Caco-2 (cell line): ENCODE measurements around the gene RHOH. TPM values are rescaled to one million over a fixed set of nuclear protein-coding genes. Genes with fewer than 3 reads are reported as not detected.

Experiments used
- BruUV-seq: library from RNA; stranded (reverse); fragments of 400-500 nt; replicated peaks from 2 replicates; lab custom pipeline; 2021; lab: Mats Ljungman, UMichigan
- CTCF ChIA-PET: fragments of 300-600 bp; sonication (Branson Sonifier 250); formaldehyde crosslinking; loops from one replicate; lab custom pipeline; 2022; ENCODE audit warnings: antibody characterized with exemption; lab: Charles Lee
- POLR2A ChIA-PET: fragments of 300-600 bp; sonication (Branson Sonifier 250); formaldehyde crosslinking; loops from one replicate; lab custom pipeline; 2022; ENCODE audit warnings: antibody characterized with exemption; lab: Charles Lee
- DNase-seq, 2 experiments: peaks; one replicate each; pipeline versions ENCODE4 v3.0.0 to v3.0.0-alpha.2; 2020 to 2022
- H3K27me3 ChIP-seq: replicated peaks from 2 replicates; pipeline ENCODE4 v1.6.0; 2011; ENCODE audit warnings: low read length; ENCODE audit not compliant: control insufficient read depth, insufficient read depth
- H3K36me3 ChIP-seq: 2 replicates; pipeline ENCODE4 v1.5.1; 2011; ENCODE audit warnings: low read length; ENCODE audit not compliant: control insufficient read depth, insufficient read depth
- H3K4me1 ChIP-seq: fragments of 250-450 bp; sonication (Bioruptor Pico); 2 replicates; pipeline ENCODE4 v1.5.1; 2020; ENCODE audit warnings: mild to moderate bottlenecking
- H3K4me3 ChIP-seq: 2 replicates; pipeline ENCODE4 v1.5.1; 2011; ENCODE audit warnings: low read depth, mild to moderate bottlenecking, control low read depth, low read length
- H3K9me3 ChIP-seq: fragments of 250-450 bp; sonication (Bioruptor Pico); 2 replicates; pipeline ENCODE4 v1.5.1; 2020; ENCODE audit warnings: mild to moderate bottlenecking, moderate library complexity
- H3K27ac Mint-ChIP-seq: one replicate; pipeline ENCODE4 v1.8.0; 2022; ENCODE audit warnings: mixed read lengths; ENCODE audit not compliant: unreplicated experiment
- H3K27me3 Mint-ChIP-seq: one replicate; pipeline ENCODE4 v1.8.0; 2022; ENCODE audit warnings: mixed read lengths; ENCODE audit not compliant: insufficient read depth, unreplicated experiment
- H3K36me3 Mint-ChIP-seq: one replicate; pipeline ENCODE4 v1.8.0; 2022; ENCODE audit warnings: mild to moderate bottlenecking, mixed read lengths; ENCODE audit not compliant: insufficient read depth, unreplicated experiment
- H3K4me1 Mint-ChIP-seq: one replicate; pipeline ENCODE4 v1.8.0; 2022; ENCODE audit warnings: low read depth, mixed read lengths; ENCODE audit not compliant: unreplicated experiment
- H3K4me3 Mint-ChIP-seq: one replicate; pipeline ENCODE4 v1.8.0; 2022; ENCODE audit warnings: mild to moderate bottlenecking, moderate library complexity, mixed read lengths; ENCODE audit not compliant: unreplicated experiment
- H3K9me3 Mint-ChIP-seq: one replicate; pipeline ENCODE4 v1.8.0; 2022; ENCODE audit warnings: mixed read lengths; ENCODE audit not compliant: unreplicated experiment
- intact Hi-C: fragments of 100-400 bp; cut with micrococcal nuclease; formaldehyde crosslinking; loops from one replicate; pipeline ENCODE4 v1.10.0; 2022; ENCODE audit not compliant: unreplicated experiment
- total RNA-seq: library from RNA; stranded (reverse); gene quantifications from 2 replicates; pipeline ENCODE4 v1.2.3, GENCODE V29; 2022
- TF ChIP-seq, protein P1 (sequence below), 2 experiments: fragments of 200-600 bp in 1 of 2; IDR thresholded peaks; 1 replicate in 1 of 2; 2 replicates in 1 of 2; pipeline versions ENCODE4 v1.5.1 to v1.8.0; 2011 to 2022; ENCODE audit warnings: antibody characterized with exemption in 1 of 2, control low read depth in 1 of 2, inconsistent platforms in 1 of 2, low read depth in 1 of 2, low read length in 1 of 2, mild to moderate bottlenecking in 1 of 2, moderate library complexity in 1 of 2; ENCODE audit not compliant: insufficient read depth in 1 of 2, severe bottlenecking in 1 of 2, unreplicated experiment in 1 of 2

Gene RHOH
- total RNA-seq, 1 experiment from 2014 or later = not detected

DNA sequence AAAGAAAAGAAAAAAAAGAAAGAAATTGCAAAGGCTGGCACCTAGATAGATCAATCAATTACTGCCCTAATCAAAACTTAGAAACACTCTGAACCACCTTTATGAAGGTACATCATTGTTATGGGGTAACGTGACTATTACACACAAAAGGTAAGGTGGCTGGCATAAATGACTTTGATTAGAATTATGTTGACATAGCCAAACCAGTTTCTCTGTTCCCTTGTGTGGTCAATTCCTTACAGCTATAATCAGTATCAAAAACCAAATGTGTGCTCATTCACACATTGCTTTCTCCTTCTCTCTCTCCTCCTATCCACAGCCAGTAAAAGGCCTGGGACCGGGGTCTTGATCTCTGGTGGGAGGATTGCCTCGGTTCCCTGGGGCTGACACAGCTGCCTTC, 48.7 kb downstream of the RHOH start:
- Mint-ChIP-seq H3K9me3 (no peaks in the 10 kb centered on the region), H3K4me3 (no peak overlapping the region), H3K4me1 (no peaks in the 10 kb centered on the region), H3K27ac (no peak overlapping the region), H3K36me3 (no peaks in the 10 kb centered on the region), H3K27me3 (no peaks in the 10 kb centered on the region)
- TF ChIP-seq, protein P1, sequence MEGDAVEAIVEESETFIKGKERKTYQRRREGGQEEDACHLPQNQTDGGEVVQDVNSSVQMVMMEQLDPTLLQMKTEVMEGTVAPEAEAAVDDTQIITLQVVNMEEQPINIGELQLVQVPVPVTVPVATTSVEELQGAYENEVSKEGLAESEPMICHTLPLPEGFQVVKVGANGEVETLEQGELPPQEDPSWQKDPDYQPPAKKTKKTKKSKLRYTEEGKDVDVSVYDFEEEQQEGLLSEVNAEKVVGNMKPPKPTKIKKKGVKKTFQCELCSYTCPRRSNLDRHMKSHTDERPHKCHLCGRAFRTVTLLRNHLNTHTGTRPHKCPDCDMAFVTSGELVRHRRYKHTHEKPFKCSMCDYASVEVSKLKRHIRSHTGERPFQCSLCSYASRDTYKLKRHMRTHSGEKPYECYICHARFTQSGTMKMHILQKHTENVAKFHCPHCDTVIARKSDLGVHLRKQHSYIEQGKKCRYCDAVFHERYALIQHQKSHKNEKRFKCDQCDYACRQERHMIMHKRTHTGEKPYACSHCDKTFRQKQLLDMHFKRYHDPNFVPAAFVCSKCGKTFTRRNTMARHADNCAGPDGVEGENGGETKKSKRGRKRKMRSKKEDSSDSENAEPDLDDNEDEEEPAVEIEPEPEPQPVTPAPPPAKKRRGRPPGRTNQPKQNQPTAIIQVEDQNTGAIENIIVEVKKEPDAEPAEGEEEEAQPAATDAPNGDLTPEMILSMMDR (IDR thresholded peaks at IDR 0.05; ENCODE audit: insufficient read depth in 1 of 2, low read depth in 1 of 2, low read length in 1 of 2, severe bottlenecking in 1 of 2, unreplicated experiment in 1 of 2) = no peak
- BruUV-seq = no TSS peak
- ChIA-PET POLR2A (no interaction called here), CTCF (no interaction called here)
- Histone ChIP-seq H3K36me3 (no peaks in the 10 kb centered on the region), H3K27me3 (no peaks in the 10 kb centered on the region), H3K4me3 (no peak overlapping the region), H3K9me3 (no peaks in the 10 kb centered on the region), H3K4me1 (no peaks in the 10 kb centered on the region)
- DNase-seq = no peak
- intact Hi-C loops = no loop called here

DNA sequence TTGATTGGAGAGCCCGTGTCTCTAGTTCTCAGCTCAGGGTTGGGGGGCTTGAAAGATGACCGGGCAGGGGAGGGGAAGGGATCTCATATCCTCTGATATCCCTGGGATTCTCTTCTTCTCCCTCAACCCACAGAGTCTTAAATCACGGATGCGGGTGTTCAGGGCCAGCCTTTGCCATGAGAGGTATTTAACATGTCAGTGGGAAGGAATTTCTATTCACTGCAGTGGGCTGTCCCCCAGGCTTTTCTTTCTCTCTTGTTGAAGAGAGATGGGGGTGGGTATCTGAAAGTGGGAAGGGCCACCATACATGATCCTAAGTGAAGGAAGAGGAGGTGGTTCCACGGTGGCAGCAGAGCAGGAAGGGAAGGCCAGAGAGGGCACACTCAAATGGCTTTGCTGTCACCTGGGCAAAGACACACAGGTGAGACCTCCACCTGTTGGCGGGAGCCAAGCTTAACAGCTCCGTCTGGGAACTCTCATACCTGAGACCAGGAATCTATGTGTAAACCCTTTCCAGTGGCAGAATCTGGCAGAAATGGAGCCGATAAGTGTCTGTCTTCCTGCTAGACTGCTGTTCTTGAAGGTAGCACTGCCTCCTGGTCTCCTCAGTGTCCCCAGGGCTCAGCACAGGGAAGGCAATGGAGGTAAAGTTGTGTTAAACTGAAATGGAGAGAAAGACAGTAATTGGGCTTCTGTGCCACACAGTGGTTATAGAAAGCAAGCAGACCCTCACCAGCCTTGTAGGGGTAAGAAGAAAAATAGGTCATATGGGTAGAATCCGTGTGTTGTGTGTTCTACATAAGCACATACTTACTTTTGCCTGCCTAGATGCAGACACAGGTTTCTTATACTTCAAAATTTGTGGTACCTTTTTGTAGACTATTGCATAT, 49.4 kb downstream of the RHOH start:
- H3K9me3 Mint-ChIP-seq = no peaks in the 10 kb centered on the region
- H3K36me3 Mint-ChIP-seq = no peaks in the 10 kb centered on the region
- CTCF ChIA-PET = no interaction called here

GRCh38 chr4:40246938-40247337, 50.1 kb downstream of the RHOH start:
- no peak for DNase-seq
- no peaks in the 10 kb centered on the region for H3K36me3 Mint-ChIP-seq
- CTCF ChIA-PET = no interaction called here
- H3K4me3 Mint-ChIP-seq = no peak overlapping the region
- H3K27me3 Mint-ChIP-seq = no peaks in the 10 kb centered on the region
- Histone ChIP-seq H3K4me3 (no peak overlapping the region), H3K36me3 (no peaks in the 10 kb centered on the region), H3K9me3 (no peaks in the 10 kb centered on the region), H3K27me3 (no peaks in the 10 kb centered on the region), H3K4me1 (no peaks in the 10 kb centered on the region)
- no peak overlapping the region for H3K27ac Mint-ChIP-seq
- TF ChIP-seq, protein P1 (IDR thresholded peaks at IDR 0.05; ENCODE audit: insufficient read depth in 1 of 2, low read depth in 1 of 2, low read length in 1 of 2, severe bottlenecking in 1 of 2, unreplicated experiment in 1 of 2) = no peak
- intact Hi-C loops = loop anchor here (2.0 kb wide), 1 partner anchor 96 kb away; no protein-coding TSS in a partner anchor
- POLR2A ChIA-PET = no interaction called here
- H3K4me1 Mint-ChIP-seq = no peaks in the 10 kb centered on the region
- BruUV-seq = no TSS peak
- H3K9me3 Mint-ChIP-seq = no peaks in the 10 kb centered on the region

More for the DNA sequence above, 49.4 kb downstream of the RHOH start:
- DNase-seq = peak in 1 of 2 experiments; percentile 27
- no TSS peak for BruUV-seq
- Mint-ChIP-seq H3K27me3 (no peaks in the 10 kb centered on the region), H3K4me3 (no peak overlapping the region), H3K4me1 (no peaks in the 10 kb centered on the region), H3K27ac (no peak overlapping the region)
- no peaks in the 10 kb centered on the region for H3K27me3 ChIP-seq
- H3K4me1 ChIP-seq = no peaks in the 10 kb centered on the region
- intact Hi-C loops = loop anchor here (2.0 kb wide), 1 partner anchor 95 kb away; no protein-coding TSS in a partner anchor
- H3K36me3 ChIP-seq = no peaks in the 10 kb centered on the region
- no peaks in the 10 kb centered on the region for H3K9me3 ChIP-seq
- TF ChIP-seq, protein P1 (IDR thresholded peaks at IDR 0.05; ENCODE audit: insufficient read depth in 1 of 2, low read depth in 1 of 2, low read length in 1 of 2, severe bottlenecking in 1 of 2, unreplicated experiment in 1 of 2) = peak in 1 of 2 experiments; percentile 43
- no peak overlapping the region for H3K4me3 ChIP-seq
- POLR2A ChIA-PET = no interaction called here
